IMR-90 (cell line): Measurements from ENCODE around the gene GRAMD1B. TPM values are rescaled to one million over a fixed set of nuclear protein-coding genes. Genes with fewer than 3 reads are reported as not detected.

Experiments used
- microRNA-seq, 2 experiments: library from miRNA; stranded (forward) in 1 of 2; unstranded in 1 of 2; fragments of 10-50 nt in 1 of 2; fragments of <30 nt in 1 of 2; gene quantifications in 1 of 2; microRNA quantifications in 1 of 2; one replicate each; pipeline versions ENCODE3 to v1.1.0; 2013 to 2020; ENCODE audit not compliant: insufficient read depth in 1 of 2, insufficient read length in 1 of 2, unreplicated experiment in 1 of 2
- polyA plus RNA-seq, 3 experiments: library from polyadenylated mRNA; depleted of rRNA; stranded (reverse); fragments of >200 nt; gene quantifications; 2 replicates each; pipeline ENCODE4 v1.2.3, GENCODE V29; 2012; ENCODE audit warnings: low replicate concordance in 1 of 3
- small RNA-seq, 5 experiments: library from RNA; depleted of rRNA; stranded (forward); fragments of <200 nt; gene quantifications; one replicate each; pipeline ENCODE3, GENCODE V24; 2012
- total RNA-seq: library from RNA; depleted of rRNA; stranded (reverse); fragments of >200 nt; gene quantifications from 2 replicates; pipeline ENCODE4 v1.2.3, GENCODE V29; 2012; rRNA removed

Gene GRAMD1B
- total and polyA plus RNA-seq, 2 of the 4 experiments (the other 2 are of a cell fraction), result 7.1 to 7.2 TPM

Small RNAs within 50 kb of the gene (microRNA-seq; reads per million reads assigned to microRNA genes)
- 0 reads per million in 2 experiments for gene MIR4493

Small RNAs within 50 kb of the gene (small RNA-seq; reads per million reads assigned to genes)
- gene MIR4493, result 0 reads per million in 5 experiments

Other genes starting within 250 kb of the GRAMD1B start
- 54.7 and 56.1 TPM in 2 replicates for gene CLMP, start 235.0 kb upstream of the GRAMD1B start, total RNA-seq
- gene CLMP, start 235.0 kb upstream of the GRAMD1B start, polyA plus RNA-seq (2012; rRNA removed), result 78.9 and 95.7 TPM in 2 replicates
- under 0.01 TPM in 2 replicates for gene SCN3B, start 224.4 kb downstream of the GRAMD1B start, total RNA-seq
- gene SCN3B, start 224.4 kb downstream of the GRAMD1B start, polyA plus RNA-seq (2012; rRNA removed), result 0.03 and 0.04 TPM in 2 replicates